Muscle of back (tissue), 13 donors: ENCODE measurements around the gene CRYM. TPM values are rescaled to one million over a fixed set of nuclear protein-coding genes. Genes with fewer than 3 reads are reported as not detected.
"Not testable (repeated sequence)": the region's sequence is repeated elsewhere in the genome, so short reads cannot be mapped to it uniquely, and the experiment has no call there.

Experiments used
- DNase-seq, 3 donors: peaks; one replicate each; pipeline versions ENCODE4 v3.0.0 to v3.0.0-alpha.2; 2013
- long read RNA-seq, 9 donors: transcript quantifications; one replicate each; lab custom pipeline, GENCODE V29; 2026
- polyA plus RNA-seq, 10 donors: library from polyadenylated mRNA; unstranded; fragments of 120-200 nt; gene quantifications; one replicate each; pipeline ENCODE4 v1.2.1, GENCODE V29; 2013; ENCODE audit not compliant: insufficient read length in 10 of 10

CRYM gene
- polyA plus RNA-seq = 1 to 10 TPM in 2 of 10 donors, under 1 TPM in 4, not detected in 4; 0.11 to 2.2 (median 0.64) TPM
- long read RNA-seq, donor 1 = 0 reads
- long read RNA-seq, donor 2 = 0 reads
- long read RNA-seq, donor 3 = 0 reads
- long read RNA-seq, donor 4 = 0 reads
- long read RNA-seq, donor 5 = 0 reads
- long read RNA-seq, donor 6 = 0 reads
- long read RNA-seq, donor 7 = 0 reads
- long read RNA-seq, donor 8 = 0 reads
- long read RNA-seq, donor 9 = 0 reads

DNA sequence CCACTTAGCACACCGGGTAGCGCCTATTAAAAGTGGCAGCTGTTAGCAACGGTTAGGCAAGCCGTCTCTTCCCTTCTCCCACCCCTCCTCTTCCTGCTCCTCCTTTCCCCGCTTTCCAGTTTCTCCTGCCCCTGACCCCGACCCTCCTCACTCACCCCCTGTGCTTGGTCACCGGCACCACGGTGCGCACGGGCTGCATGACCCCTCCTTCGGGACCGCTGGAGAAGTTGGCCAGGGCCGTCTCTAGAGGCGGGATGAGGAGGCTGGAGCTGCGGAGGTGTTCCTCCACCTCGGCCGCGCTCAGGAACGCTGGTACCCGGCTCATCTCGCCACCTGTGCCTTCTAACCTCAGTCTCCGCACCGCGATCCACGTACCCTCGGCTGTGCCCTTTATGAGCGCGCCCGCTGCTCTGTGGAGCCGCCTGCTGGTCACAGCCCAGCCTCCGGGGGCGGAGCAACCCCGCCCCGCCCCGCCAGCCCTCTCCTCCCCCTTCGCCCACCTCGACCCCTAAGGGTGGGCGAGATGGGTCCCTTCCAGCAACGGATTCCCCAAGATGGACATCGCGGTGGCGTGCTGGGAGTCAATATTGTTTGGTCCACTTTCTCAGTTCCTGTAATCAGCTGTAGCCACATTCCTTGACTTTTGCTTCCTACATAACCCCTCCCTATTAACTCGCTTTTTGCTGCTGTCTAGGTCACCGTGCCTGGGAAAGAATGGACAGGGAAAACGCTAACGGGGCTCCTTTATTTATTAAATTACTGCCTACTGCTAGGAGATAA lies at the start of gene CRYM:
TSS of gene CRYM (minus strand) at position 364 of the 780 bp plus-strand sequence. CDS start at position 325, 39 bp downstream.
- peak in 2 of 3 donors; percentile 31 to 63 for DNase-seq

DNA sequence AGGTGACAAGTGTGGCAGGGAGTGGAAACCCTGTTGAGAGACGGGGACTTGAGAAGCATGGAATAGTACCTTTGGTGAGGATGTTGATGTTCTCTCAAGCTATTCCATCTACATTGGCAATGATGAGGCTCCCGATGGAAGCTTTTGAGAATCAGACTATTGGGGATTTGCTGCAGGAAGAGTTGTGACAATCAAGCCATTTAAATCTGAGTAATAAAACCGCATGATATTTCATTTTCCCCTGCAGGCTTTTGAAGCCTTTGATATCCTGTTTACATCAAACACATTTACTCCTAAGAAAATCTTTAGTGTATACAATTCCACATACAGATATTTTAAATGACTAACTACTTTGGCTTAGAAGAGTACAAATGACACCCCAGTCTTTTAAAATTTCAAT lies 49.0 kb upstream of the CRYM start:
- no peak for DNase-seq

DNA sequence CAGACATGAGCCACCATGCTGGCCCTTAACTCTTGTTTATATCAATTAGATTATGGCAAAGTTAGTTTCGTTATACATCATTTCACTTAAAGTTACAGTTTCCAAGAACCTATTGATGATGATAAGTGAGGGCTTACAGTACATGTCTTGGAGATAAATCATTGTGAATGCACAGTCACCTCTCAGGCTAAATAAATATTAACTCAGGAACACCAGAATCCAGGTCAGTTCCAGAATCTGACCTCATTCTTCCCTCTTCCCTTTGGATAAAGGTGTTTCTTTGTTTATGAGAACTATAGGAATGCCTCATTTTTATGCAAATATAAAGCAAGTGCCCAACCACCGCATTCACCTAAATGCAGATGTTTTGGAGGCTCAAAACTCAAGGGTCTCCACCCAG lies 48.4 kb upstream of the CRYM start:
- no peak for DNase-seq

DNA sequence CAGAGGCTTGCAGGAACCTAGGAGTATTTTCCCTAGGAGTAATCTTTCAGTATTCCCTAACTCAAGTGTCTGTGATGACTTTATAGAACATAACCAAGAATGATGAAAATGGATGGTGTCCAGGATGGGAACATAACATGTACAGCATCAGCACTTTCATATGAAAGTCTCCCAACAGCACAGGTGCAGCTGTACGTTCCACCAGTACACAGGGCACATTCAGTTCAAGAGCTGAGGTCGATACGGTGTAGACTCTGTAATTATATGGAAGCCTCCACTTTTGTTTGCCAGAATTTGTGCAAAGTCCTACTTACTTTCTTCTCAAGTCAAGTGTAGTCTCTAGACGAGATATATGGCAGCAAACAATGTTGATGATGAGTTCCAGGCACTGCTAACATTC lies 46.2 kb upstream of the CRYM start:
- no peak for DNase-seq

DNA sequence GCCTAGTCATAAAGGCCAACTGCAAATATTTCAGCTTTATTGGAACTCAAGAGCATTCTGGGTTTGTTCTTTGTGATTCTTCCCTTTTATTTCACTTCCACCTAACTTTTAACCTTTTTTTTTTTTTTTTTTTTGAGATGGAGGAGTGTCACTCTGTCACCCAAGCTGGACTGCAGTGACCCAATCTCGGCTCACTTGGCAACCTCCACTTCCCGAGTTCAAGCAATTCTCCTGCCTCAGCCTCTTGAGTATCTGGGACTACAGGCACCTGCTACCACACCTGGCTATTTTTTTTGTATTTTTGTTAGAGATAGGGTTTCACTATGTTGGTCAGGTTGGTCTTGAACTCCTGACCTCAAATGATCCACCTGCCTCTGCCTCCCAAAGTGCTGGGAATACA lies 44.2 kb upstream of the CRYM start:
- not testable (repeated sequence) for DNase-seq

DNA sequence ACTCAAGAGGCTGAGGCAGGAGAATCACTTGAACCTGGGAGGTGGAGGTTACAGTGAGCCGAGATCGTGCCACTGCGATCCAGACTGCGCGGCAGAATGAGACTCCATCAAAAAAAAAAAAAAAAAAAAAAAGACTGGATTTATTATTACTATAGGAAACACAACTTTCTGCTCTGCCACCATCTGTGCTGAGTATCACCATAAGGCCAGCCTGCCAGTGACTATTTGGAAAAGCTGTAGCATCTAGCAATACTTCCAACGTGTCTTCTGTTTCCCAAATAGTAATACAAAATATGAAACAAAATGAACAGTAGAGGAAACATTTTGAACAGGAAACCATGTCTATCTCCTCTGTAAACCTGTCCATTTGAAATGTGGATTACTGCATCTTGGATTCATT lies 43.6 kb upstream of the CRYM start:
- no peak for DNase-seq

DNA sequence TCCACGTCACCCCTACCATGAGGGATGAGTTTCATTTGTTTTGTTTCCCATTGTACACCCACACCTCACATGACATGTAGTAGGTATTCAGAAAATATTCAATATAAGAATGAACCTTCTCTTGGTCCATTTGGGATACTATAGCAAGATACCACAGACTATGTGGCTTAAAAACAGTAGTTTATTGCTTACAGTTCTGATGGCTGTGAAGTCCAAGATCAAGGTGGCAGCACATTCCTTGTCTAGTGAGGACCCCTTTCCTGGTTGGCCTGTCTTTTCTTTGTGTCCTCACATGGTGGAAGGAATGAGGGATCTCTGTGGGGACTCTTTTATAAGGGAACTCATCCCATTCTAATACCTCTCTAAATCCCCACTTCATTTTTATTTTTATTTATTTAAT lies 36.2 kb upstream of the CRYM start:
- no peak for DNase-seq

DNA sequence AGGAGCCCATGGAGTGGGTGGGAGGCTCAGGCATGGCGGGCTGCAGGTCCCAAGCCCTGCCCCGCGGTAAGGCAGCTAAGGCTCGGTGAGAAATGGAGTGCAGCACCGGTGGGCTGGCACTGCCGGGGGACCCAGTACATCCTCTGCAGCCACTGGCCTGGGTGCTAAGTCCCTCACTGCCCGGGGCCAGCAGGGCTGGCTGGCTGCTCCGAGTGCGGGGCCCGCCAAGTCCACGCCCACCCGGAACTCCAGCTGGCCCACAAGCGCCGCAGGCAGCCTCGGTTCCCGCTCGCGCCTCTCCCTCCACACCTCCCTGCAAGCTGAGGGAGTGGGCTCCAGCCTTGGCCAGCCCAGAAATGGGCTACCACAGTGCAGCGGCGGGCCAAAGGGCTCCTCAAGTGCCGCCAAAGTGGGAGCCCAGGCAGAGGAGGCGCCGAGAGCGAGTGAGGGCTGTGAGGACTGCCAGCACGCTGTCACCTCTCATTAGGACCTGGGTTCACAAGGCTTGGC lies 34.8 kb upstream of the CRYM start:
- not testable (repeated sequence) for DNase-seq

DNA sequence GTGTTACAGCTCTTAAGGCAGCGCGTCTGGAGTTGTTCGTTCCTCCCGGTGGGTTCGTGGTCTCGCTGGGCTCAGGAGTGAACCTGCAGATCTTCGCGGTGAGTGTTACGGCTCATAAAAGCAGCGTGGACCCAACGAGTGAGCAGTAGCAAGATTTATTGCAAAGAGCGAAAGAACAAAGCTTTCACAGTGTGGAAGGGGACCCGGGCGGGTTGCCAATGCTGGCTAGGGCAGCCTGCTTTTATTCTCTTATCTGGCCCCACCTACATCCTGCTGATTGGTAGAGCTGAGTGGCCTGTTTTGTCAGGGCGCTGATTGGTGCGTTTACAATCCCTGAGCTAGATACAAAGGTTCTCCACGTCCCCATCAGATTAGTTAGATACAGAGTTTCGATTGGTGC lies 34.0 kb upstream of the CRYM start:
- not testable (repeated sequence) for DNase-seq

DNA sequence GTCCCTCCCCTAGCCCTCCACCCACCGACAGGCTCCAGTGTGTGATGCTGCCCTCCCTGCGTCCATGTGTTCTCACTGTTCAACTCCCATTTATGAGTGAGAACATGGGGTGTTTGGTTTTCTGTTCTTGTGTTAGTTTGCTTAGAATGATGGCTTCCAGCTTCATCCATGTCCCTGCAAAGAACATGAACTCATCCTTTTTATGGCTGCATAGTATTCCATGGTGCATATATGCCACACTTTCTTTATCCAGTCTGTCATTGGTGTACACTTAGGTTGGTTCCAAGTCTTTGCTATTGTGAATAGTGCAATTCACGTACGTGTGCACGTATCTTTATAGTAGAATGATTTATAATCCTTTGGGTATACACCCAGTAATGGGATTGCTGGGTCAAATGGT lies 28.6 kb upstream of the CRYM start:
- not testable (repeated sequence) for DNase-seq

DNA sequence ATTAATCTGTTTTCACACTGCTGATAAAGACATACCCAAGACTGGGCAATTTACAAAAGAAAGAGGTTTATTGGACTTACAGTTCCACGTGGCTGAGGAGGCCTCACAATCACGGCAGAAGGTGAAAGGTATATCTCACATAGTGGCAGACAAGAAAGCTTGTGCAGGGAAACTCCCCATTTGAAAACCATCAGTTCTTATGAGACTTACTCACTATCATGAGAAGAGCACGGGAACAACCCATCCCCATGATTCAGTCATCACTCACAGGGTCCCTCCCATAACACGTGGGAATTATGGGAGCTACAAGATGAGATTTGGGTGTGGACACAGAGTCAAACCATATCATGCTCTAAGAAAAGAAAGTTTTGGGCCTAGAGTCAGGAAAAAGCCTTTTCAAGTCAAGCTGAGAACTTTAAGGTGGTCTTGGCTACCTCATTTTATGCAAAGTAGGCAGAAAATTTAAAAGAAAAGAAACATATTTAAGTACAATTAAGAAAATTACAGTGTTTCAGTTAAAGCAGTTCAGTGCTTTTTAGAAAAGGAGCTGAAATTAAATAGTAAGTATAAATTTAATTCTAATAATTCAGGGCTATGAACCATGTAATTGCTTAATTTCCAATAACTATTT lies 24.9 kb upstream of the CRYM start:
- DNase-seq = no peak

DNA sequence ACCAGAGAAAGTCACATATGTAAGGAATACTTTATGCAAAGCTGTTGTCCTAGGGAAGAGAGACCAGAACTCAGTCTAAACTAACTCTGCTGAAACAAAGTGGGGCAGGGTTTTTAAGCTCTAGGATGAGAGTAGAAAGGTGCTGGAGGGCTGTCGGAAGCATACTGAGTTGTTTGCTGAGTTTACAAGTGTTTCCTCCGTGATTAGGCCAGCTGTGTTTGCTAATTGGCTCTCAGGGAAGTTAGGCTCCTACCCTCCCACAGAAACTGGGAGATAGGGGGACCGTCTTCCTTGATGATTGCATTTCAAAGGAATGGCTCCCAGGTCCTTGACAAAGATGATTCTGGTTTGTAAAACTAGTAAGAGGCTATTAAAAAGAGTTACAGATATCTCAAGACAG lies 24.4 kb upstream of the CRYM start:
- no peak for DNase-seq

DNA sequence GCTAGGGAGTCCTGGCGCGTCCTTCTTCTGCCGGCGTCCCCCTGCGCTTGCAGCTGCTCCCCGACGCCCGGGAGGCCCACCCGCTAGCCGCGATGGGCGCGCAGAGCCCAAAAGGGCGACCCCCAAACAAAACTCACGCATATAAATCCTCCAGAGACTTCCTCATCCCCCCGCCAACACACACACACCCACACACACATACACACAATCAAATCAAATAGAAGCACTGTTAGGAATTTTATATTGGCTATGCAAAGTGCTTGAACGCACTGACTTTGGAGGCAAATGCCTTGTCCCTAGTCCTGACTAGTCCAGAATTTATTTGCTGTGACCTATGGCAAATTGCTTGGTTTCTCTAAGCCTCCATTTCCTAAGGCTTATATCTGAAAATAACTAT lies 23.8 kb upstream of the CRYM start:
- no peak for DNase-seq

DNA sequence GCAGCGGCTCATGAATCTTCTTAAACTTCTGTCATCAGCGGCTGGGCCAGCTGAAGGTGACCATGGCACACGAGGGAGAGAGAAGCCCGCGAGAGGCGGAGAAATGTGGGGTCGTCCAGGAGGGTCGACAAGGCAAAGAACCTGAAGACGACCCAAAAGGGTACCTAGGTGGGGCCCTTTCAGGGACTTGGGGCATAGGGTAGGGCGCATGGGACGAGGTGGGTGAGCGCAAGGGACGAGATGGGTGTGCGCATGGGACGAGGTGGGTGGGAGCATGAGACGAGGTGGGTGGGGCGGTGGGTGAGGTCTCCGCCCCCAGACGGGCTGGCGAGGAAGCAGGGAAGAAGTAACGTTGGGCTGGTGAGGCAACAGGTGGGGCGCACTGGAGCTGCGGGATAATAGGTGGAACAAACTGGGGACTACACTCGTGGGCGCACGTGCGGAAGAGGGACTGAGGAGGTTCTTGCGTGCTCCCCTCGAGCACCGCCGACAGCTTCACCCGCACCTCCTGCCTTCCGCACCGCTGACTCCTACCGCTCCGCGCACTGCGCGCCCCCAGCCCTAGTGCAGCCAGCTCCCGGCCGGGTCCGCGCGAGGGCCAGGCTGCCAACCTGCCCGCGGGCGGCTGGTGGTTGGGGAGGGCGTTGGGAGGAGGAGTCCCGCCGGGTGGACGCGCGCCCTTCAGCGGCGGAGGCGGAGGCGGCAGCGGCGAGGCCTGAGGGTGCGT lies 23.2 kb upstream of the CRYM start:
- peak; percentile 22 to 76 (median 47) for DNase-seq

DNA sequence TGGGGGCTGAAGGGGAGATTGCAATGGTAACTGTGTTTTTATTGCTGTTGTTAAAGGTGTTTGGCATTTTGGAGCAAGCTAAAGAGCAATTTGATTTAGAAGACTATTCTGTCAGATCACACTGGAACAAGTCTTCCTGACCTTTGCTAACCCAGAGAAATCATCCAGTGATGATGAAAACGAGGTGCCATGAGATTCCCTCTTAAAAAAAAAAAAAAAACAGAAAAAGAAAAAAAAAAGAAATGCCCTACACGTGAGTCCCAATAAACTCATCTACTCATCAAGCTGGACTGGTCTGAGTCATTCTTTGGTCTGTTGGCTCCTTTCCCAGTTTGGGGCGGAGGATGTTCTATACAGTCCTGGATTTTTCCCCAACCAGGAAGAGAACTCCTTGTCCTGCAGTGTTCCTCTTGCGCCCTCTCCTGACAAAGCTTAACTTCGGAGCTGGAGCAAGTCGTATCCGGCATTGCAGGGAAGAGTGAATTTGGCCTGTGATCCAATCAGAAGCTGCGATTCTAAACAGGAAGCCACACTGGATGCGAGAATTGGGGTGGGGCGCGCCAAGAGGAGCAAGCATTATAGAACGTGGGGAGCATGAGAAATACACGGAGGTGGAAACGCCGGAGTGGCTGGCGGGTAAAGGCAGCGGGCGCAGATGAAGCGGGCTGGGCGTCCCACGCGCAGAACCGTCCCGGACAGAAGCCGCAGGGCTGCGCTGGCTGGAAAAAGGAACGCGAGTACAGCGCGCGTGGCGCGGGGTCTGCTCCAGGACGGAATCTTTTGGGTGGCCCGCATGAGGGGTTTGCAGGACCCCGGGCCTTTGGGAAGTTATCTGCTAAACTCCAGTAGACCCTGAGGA lies 22.4 kb upstream of the CRYM start:
- peak; percentile 98 to 100 (median 99) for DNase-seq

DNA sequence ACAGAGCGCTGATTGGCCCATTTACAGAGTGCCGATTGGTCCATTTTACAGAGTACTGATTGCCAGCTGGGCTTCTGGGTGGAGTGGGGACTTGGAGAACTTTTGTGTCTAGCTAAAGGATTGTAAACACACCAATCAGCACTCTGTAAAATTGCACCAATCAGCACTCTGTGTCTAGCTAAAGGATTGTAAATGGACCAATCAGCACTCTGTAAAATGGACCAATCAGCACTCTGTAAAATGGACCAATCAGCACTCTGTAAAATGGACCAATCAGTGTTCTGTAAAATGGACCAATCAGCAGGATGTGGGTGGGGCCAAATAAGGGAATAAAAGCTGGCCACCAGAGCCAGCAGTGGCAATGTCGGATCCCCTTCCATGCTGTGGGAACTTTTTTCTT lies 11.7 kb upstream of the CRYM start:
- not testable (repeated sequence) for DNase-seq

DNA sequence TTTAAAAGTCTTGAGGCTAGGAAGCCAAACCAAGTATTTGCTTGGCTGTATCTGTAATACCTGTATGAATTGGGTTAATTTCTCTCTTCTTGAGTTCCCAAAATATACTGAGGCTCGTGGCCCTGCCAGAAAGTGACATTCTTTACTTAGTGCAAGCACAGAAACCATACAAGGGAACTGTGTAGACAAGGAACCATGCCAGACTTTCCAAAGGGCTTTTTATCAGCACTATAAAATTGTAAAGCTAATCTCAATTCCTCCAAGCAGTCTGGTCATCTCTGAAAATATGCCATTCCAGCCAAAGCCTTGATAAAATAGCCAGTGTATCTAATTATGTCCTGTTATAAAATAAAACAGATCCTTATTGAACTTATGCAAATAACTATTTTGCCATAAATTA lies 7.2 kb upstream of the CRYM start:
- DNase-seq = no peak

DNA sequence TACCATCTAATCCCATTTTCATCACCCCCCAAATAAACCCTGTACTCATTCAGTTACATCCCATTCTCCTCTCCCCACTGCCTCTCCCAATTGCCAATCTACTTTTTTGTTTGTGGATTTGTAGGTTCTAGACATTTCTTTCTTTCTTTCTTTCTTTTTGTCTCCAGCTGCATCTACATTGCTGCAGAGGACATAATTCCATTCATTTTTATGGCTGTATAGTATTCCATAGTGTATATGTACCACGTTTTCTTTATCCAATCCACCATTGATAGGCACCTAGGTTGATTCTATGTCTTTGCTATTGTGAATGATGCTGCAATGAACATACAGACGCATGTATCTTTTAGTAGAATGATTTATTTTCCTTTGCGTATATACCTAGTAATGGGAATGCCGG lies 6.3 kb upstream of the CRYM start:
- DNase-seq = no peak

DNA sequence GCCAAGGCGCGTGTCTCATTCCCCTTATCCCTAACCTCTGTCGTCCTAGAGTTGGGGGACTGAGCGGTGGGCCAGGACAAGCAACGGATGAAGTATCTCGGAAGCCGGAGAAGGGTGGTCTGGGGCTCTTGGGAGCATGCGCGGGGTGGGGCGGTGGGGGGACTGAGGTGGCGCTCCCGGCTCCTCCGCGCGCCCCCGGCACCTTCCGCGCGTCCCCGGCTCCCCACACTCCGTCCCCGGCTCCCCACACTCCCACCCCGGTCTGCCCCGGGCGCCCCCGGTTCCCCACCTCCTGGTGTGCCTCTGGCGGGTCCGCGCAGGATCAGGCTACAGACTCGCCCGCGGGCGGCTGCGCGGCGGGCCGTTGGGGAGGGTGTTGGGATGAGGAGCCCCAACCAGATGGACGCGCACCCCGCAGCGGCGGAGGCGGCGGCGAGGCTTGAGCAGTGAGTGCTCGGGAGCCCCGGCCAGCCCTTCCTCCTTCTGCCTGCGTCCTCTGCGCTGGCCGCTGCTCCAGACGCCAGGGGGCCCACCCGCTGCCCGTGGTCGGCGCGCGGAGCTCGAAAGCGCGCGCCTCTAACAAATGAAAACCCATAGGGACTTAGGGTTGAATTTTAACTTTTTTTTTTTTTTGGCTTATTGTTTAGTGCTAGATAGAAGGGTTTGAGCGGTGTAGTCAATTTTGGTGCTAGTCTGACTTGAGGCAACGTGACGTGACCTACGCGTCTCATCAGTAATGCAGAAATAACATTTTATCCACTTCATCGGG lies 5.6 kb upstream of the CRYM start:
- DNase-seq = peak in 2 of 3 donors; percentile 48 to 69

DNA sequence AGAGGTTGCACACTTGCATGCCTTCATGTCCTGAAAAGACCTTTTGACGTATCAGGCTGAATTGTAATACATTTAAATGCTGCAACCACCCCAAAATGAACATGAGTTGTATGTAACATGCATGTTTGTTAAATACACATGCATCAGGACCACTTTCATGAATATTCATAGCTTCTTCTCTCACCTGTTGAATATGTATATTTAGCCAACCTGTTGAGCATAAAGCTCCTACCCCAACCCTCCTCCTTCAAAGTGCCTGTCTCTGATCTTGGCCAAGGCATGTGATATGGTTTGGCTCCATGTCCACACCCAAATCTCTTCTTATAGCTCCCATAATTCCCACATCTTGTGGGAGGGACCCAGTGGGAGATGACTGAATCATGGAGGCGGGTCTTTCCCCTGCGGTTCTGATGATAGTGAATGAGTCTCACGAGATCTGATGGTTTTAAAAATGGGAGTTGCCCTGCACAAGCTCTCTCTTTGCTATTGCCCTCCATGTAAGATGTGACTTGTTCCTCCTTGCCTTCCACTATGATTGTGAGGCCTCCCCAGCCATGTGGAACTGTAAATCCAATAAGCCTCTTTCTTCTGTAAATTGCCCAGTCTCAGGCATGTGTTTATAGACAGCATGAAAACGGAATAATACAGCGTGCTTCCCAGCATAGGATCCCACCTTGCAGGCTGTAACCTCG lies 3.8 kb upstream of the CRYM start:
- no peak for DNase-seq
